Thyroid gland (tissue), 4 donors: ENCODE results near the gene KYAT1.

Experiments
- POLR2A ChIP-seq, 2 donors: fragments of 450-650 bp; IDR thresholded peaks; one replicate each; pipeline ENCODE4 v1.6.1; 2017; ENCODE audit warnings: antibody characterized with exemption in 2 of 2, mild to moderate bottlenecking in 2 of 2, moderate library complexity in 1 of 2
- TF ChIP-seq, protein P1 (sequence below), 6 experiments: fragments of 200-600 bp in 3 of 6; fragments of 450-650 bp in 3 of 6; sonication (generic) in 3 of 6; IDR thresholded peaks; one replicate each; pipeline ENCODE4 v1.5.1; 2016 to 2019; ENCODE audit warnings: antibody characterized with exemption in 6 of 6, mild to moderate bottlenecking in 2 of 6, inconsistent platforms in 1 of 6, moderate library complexity in 1 of 6

DNA sequence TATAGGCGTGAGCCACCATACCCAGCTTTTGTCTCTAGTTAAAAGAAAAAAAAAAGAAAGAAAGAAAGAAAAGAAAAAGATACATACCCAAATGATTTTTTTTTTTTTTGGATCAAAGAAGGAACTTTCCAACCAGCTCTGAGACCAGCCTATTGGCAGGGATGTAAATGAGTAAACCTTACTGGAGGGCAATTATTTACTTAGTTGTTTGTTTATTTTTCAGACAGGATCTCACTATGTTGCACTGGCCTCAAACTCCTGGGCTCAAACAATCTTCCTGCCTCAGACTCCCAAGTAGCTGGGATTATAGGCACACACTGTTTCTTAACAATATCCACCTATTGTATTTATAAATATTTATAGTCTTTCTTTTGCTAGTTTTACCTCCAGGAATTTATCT is 41.2 kb downstream of the KYAT1 start:
- TF ChIP-seq, protein P1, sequence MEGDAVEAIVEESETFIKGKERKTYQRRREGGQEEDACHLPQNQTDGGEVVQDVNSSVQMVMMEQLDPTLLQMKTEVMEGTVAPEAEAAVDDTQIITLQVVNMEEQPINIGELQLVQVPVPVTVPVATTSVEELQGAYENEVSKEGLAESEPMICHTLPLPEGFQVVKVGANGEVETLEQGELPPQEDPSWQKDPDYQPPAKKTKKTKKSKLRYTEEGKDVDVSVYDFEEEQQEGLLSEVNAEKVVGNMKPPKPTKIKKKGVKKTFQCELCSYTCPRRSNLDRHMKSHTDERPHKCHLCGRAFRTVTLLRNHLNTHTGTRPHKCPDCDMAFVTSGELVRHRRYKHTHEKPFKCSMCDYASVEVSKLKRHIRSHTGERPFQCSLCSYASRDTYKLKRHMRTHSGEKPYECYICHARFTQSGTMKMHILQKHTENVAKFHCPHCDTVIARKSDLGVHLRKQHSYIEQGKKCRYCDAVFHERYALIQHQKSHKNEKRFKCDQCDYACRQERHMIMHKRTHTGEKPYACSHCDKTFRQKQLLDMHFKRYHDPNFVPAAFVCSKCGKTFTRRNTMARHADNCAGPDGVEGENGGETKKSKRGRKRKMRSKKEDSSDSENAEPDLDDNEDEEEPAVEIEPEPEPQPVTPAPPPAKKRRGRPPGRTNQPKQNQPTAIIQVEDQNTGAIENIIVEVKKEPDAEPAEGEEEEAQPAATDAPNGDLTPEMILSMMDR (IDR thresholded peaks at IDR 0.05): no peak
- TF ChIP-seq POLR2A (IDR thresholded peaks at IDR 0.05): no peak
